Measurements from ENCODE around the gene FERMT2.

Gene FERMT2

DNA sequence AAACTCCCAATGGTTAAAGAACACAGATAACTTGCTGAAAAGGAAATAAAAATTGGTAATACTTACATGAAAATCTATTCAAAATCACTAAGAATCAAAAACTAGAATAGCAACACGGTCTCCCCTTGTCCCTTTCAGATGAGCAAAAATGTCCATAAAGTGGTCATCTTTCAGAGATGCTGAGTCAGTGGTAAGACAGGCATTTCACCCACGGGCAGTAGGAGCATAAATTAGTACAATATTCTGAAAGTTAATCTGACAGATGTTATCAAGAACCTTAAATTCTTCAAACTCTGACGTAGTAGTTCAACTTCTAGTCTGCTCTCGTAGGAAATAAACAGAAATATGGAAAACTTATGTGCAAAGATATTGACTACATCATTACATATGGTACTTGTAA lies 126.4 kb downstream of the FERMT2 start:
- peak; percentile 6 for DNase-seq (ENCODE audit: low spot score)

DNA sequence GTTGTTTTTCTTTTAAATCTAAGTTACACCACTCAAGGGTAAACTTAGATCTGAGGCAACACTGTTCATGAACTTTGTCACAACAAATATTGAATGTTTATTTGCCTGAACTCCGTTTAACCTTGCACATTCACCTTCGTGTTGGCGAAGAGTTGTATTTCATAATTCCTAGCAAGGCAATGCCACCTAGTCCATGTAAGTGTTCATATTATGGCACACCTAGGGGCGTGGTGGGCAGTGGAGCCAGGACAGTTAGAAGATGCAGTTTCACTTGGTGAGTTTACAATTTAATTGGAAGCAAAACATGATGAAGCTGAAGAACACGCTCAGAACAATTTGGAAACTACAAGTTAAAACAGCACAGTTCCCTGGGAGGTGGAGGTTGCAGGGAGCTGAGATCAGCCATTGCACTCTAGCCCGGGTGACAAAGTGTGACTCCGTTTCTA lies 129.0 kb downstream of the FERMT2 start:
- DNase-seq (ENCODE audit: low spot score) = no peak

DNA sequence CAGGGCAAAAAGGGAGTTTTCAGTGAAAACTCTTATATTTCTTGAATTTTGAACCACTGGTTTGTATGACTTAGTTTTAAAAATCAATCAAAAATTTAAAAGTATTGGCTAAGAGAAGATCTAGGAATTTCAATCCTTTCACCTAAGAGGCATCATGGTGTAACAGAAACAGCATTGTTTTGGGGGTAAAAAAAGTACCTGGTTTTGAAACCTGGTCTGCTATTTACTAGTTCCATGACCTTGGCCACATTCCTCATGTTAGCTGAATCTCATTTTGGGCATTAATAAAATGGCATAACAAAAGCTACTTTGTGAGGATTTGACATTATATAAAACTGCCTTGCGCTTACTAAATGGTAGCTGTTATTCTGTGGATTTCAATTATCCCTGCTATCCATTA lies 142.7 kb downstream of the FERMT2 start:
- no peak for DNase-seq (ENCODE audit: low spot score)
